WTC11 (cell line): Measurements from ENCODE around the gene GADD45GIP1. TPM values are rescaled to one million over a fixed set of nuclear protein-coding genes. Genes with fewer than 3 reads are reported as not detected.
A peak's percentile ranks its signal among the peaks of the same experiment; 100 is the strongest.

ENCODE experiments used
- ATAC-seq: fragments of 200-7000 bp; cut with Tn5 transposase; 2 replicates; pipeline ENCODE4 v1.10.0; 2021; ENCODE audit warnings: mild to moderate bottlenecking, moderate library complexity
- CTCF ChIA-PET: fragments of 300-600 bp; sonication (Branson Sonifier 250); formaldehyde crosslinking; loops from one replicate; lab custom pipeline; 2021; ENCODE audit warnings: antibody characterized with exemption; lab: Charles Lee
- POLR2A ChIA-PET: fragments of 350-600 bp; sonication (Branson Sonifier 250); formaldehyde crosslinking; loops from one replicate; lab custom pipeline; 2021; ENCODE audit warnings: antibody characterized with exemption; lab: Charles Lee
- DNase-seq: peaks from one replicate; pipeline ENCODE4 v3.0.0; 2021; ENCODE audit warnings: low spot score
- H3K27ac Mint-ChIP-seq: 2 replicates; pipeline ENCODE4 v1.8.0; 2021; ENCODE audit warnings: mixed read lengths
- H3K27me3 Mint-ChIP-seq: 2 replicates; pipeline ENCODE4 v1.8.0; 2021; ENCODE audit warnings: low read depth, mild to moderate bottlenecking, moderate library complexity, mixed read lengths
- H3K36me3 Mint-ChIP-seq: 2 replicates; pipeline ENCODE4 v1.8.0; 2021; ENCODE audit warnings: mixed read lengths
- H3K4me1 Mint-ChIP-seq: 2 replicates; pipeline ENCODE4 v1.8.0; 2022; ENCODE audit warnings: mixed read lengths
- H3K4me3 Mint-ChIP-seq: 2 replicates; pipeline ENCODE4 v1.8.0; 2021; ENCODE audit warnings: mild to moderate bottlenecking, moderate library complexity, mixed read lengths
- H3K9me3 Mint-ChIP-seq: 2 replicates; pipeline ENCODE4 v1.8.0; 2021; ENCODE audit warnings: mixed read lengths
- ATF1 ChIP-seq: sonication (generic); formaldehyde crosslinking; IDR thresholded peaks from 2 replicates; pipeline ENCODE4 v1.8.1; 2023; ENCODE audit warnings: mild to moderate bottlenecking, moderate library complexity, missing genetic modification reagents
- ESRRA ChIP-seq: sonication (generic); formaldehyde crosslinking; IDR thresholded peaks from 2 replicates; pipeline ENCODE4 v1.8.1; 2022; ENCODE audit warnings: mild to moderate bottlenecking, missing genetic modification reagents, borderline replicate concordance
- GABPB1 ChIP-seq: sonication (generic); formaldehyde crosslinking; IDR thresholded peaks from 2 replicates; pipeline ENCODE4 v1.8.1; 2023; ENCODE audit warnings: mild to moderate bottlenecking, missing genetic modification reagents
- HMGA2 ChIP-seq: fragments of 250-450 bp; sonication (Bioruptor Pico); IDR thresholded peaks from 2 replicates; pipeline ENCODE4 v1.4.0; 2021; ENCODE audit warnings: mild to moderate bottlenecking, moderate library complexity
- NFATC4 ChIP-seq: fragments of 250-450 bp; sonication (Bioruptor Pico); IDR thresholded peaks from 2 replicates; pipeline ENCODE4 v1.9.0; 2021; ENCODE audit warnings: mild to moderate bottlenecking
- NR1H2 ChIP-seq: sonication (generic); formaldehyde crosslinking; IDR thresholded peaks from 2 replicates; pipeline ENCODE4 v1.9.0; 2021; ENCODE audit warnings: mild to moderate bottlenecking, moderate library complexity, missing genetic modification reagents
- NR2C2 ChIP-seq: sonication (generic); formaldehyde crosslinking; IDR thresholded peaks from 2 replicates; pipeline ENCODE4 v1.8.0; 2022; ENCODE audit warnings: mild to moderate bottlenecking, missing genetic modification reagents
- PRRX2 ChIP-seq: fragments of 250-450 bp; sonication (Bioruptor Pico); IDR thresholded peaks from 2 replicates; pipeline ENCODE4 v1.8.0; 2021; ENCODE audit warnings: mild to moderate bottlenecking
- RELA ChIP-seq: sonication (generic); formaldehyde crosslinking; IDR thresholded peaks from 2 replicates; pipeline ENCODE4 v1.8.1; 2022; ENCODE audit warnings: missing genetic modification reagents, mild to moderate bottlenecking, borderline replicate concordance
- TP53 ChIP-seq: sonication (generic); formaldehyde crosslinking; IDR thresholded peaks from 2 replicates; pipeline ENCODE4 v1.8.1; 2023; ENCODE audit warnings: mild to moderate bottlenecking, missing genetic modification reagents
- ZNF317 ChIP-seq: sonication (generic); formaldehyde crosslinking; IDR thresholded peaks from 2 replicates; pipeline ENCODE4 v1.8.1; 2023; ENCODE audit warnings: low read depth, mild to moderate bottlenecking, moderate library complexity, missing genetic modification reagents, borderline replicate concordance
- total RNA-seq: library from RNA; stranded (reverse); gene quantifications from 3 replicates; pipeline ENCODE4 v1.2.3, GENCODE V29; 2021
- TF ChIP-seq, protein P1 (sequence below): fragments of 250-450 bp; sonication (Bioruptor Pico); IDR thresholded peaks from 2 replicates; pipeline ENCODE4 v1.8.0; 2021; ENCODE audit warnings: mild to moderate bottlenecking
- TF ChIP-seq, protein P2 (sequence below): fragments of 250-450 bp; sonication (Bioruptor Pico); IDR thresholded peaks from 2 replicates; pipeline ENCODE4 v1.9.0; 2021; ENCODE audit warnings: moderate library complexity, mild to moderate bottlenecking, inconsistent platforms, borderline replicate concordance
- TF ChIP-seq, protein P3 (sequence below): sonication (generic); formaldehyde crosslinking; conservative IDR thresholded peaks from 2 replicates; pipeline ENCODE4 v1.8.1; 2022; ENCODE audit warnings: mild to moderate bottlenecking, missing genetic modification reagents
- TF ChIP-seq, protein P4 (sequence below): fragments of 250-450 bp; sonication (Bioruptor Pico); IDR thresholded peaks from 2 replicates; pipeline ENCODE4 v1.9.0; 2021; ENCODE audit warnings: mild to moderate bottlenecking
- TF ChIP-seq, protein P5 (sequence below): sonication (generic); formaldehyde crosslinking; IDR thresholded peaks from 2 replicates; pipeline ENCODE4 v1.8.1; 2022; ENCODE audit warnings: mild to moderate bottlenecking, moderate library complexity, missing genetic modification reagents
- TF ChIP-seq, protein P6 (sequence below): sonication (generic); formaldehyde crosslinking; IDR thresholded peaks from 2 replicates; pipeline ENCODE4 v1.8.1; 2023; ENCODE audit warnings: mild to moderate bottlenecking, missing genetic modification reagents, moderate library complexity
- TF ChIP-seq, protein P7 (sequence below): sonication (generic); formaldehyde crosslinking; IDR thresholded peaks from 2 replicates; pipeline ENCODE4 v1.8.0; 2022; ENCODE audit warnings: mild to moderate bottlenecking, missing genetic modification reagents

GADD45GIP1 gene
- total RNA-seq, 1 experiment from 2014 or later = 54.4 TPM

DNA sequence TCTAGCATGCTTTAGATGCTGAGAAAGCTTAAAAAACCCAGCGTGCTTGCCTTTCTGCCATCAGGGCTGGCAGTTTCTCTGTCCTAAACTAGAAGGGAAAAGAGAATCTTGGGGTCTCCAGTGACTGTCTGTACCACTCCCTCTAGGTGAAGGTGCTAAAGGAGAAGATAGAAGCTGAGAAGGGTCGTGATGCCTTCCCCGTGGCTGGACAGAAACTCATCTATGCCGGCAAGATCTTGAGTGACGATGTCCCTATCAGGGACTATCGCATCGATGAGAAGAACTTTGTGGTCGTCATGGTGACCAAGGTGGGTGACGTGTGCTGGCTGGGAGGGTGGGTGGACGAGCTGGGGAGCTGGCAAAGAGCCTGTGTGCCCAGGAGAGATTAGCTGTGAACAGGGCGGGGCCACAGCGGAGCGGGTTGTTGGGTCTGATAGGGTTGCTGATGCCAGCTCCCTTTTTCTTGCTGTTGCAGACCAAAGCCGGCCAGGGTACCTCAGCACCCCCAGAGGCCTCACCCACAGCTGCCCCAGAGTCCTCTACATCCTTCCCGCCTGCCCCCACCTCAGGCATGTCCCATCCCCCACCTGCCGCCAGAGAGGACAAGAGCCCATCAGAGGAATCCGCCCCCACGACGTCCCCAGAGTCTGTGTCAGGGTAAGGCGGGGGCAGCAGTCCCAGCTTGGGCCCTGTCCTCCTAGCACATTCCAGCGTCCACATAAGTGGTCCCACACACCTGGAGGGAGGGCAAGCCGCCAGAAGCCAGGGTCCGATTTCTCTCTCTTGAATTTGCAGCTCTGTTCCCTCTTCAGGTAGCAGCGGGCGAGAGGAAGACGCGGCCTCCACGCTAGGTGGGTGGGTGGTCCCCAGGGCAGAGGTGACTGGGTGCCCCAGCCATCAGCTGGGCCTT is 9.1 kb downstream of the GADD45GIP1 start (continued):
- TF ChIP-seq ATF1 = no peak
- TF ChIP-seq, all 79 proteins: peak for 0

DNA sequence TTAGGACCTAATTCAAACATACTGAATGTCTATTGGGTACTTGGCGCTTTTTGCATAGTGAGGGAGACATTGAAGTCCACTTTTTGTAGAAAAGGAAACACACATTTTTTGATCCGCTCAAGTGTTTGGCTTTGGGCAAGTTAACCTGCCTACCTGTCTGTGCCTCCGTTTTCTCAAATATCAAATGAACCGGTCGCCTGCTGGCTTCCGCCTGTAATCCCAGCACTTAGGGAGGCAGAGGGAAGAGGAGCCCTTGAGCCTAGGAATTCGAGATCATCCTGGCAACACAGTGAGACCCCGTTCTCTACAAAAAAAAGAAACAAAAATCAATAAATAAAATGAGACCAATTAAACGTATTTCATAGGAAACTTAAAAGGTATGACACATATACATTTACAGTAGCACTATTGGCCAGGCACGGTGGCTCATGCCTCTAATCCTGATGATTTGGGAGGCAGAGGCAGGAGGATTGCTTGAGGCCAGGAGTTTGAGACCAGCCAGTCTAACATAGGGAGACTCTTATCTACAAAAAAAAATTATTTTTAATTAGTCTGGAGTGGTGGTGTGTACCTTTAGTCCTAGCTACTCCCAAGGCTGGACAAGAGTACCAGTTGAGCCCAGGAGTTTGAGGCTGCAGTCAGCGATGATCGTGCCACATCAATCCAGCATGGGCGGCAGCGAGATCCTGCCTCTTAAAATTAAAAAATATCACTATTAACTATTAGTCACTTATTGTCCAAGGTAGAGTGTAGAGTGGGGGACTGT is 10.1 kb downstream of the GADD45GIP1 start:
- Mint-ChIP-seq H3K36me3 (peaks cover 70% of the 10 kb centered on the region), H3K9me3 (no peaks in the 10 kb centered on the region)
- TF ChIP-seq, protein P1, sequence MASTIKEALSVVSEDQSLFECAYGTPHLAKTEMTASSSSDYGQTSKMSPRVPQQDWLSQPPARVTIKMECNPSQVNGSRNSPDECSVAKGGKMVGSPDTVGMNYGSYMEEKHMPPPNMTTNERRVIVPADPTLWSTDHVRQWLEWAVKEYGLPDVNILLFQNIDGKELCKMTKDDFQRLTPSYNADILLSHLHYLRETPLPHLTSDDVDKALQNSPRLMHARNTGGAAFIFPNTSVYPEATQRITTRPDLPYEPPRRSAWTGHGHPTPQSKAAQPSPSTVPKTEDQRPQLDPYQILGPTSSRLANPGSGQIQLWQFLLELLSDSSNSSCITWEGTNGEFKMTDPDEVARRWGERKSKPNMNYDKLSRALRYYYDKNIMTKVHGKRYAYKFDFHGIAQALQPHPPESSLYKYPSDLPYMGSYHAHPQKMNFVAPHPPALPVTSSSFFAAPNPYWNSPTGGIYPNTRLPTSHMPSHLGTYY (CRISPR knock-in tag) = no peak
- TF ChIP-seq NR1H2 (CRISPR knock-in tag) = no peak
- TF ChIP-seq NR2C2 = no peak
- TF ChIP-seq HMGA2 = no peak
- TF ChIP-seq, protein P2, sequence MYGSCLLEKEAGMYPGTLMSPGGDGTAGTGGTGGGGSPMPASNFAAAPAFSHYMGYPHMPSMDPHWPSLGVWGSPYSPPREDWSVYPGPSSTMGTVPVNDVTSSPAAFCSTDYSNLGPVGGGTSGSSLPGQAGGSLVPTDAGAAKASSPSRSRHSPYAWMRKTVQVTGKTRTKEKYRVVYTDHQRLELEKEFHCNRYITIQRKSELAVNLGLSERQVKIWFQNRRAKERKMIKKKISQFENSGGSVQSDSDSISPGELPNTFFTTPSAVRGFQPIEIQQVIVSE (CRISPR knock-in tag) = no peak
- TF ChIP-seq, protein P3, sequence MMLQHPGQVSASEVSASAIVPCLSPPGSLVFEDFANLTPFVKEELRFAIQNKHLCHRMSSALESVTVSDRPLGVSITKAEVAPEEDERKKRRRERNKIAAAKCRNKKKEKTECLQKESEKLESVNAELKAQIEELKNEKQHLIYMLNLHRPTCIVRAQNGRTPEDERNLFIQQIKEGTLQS (CRISPR knock-in tag) = no peak
- TF ChIP-seq TP53 = no peak
- TF ChIP-seq RELA (CRISPR knock-in tag) = no peak
- no peak for TF ChIP-seq PRRX2
- no peak for TF ChIP-seq GABPB1 (CRISPR knock-in tag)
- TF ChIP-seq, protein P4, sequence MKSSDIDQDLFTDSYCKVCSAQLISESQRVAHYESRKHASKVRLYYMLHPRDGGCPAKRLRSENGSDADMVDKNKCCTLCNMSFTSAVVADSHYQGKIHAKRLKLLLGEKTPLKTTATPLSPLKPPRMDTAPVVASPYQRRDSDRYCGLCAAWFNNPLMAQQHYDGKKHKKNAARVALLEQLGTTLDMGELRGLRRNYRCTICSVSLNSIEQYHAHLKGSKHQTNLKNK (CRISPR knock-in tag) = no peak
- no peak for TF ChIP-seq NFATC4 (CRISPR knock-in tag)
- TF ChIP-seq, protein P5, sequence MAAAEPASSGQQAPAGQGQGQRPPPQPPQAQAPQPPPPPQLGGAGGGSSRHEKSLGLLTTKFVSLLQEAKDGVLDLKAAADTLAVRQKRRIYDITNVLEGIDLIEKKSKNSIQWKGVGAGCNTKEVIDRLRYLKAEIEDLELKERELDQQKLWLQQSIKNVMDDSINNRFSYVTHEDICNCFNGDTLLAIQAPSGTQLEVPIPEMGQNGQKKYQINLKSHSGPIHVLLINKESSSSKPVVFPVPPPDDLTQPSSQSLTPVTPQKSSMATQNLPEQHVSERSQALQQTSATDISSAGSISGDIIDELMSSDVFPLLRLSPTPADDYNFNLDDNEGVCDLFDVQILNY (CRISPR knock-in tag) = no peak
- TF ChIP-seq ZNF317 (CRISPR knock-in tag) = no peak
- TF ChIP-seq ESRRA (CRISPR knock-in tag) = no peak
- TF ChIP-seq ATF1 = no peak
- TF ChIP-seq, protein P6, sequence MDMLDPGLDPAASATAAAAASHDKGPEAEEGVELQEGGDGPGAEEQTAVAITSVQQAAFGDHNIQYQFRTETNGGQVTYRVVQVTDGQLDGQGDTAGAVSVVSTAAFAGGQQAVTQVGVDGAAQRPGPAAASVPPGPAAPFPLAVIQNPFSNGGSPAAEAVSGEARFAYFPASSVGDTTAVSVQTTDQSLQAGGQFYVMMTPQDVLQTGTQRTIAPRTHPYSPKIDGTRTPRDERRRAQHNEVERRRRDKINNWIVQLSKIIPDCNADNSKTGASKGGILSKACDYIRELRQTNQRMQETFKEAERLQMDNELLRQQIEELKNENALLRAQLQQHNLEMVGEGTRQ (CRISPR knock-in tag) = no peak
- TF ChIP-seq, protein P7, sequence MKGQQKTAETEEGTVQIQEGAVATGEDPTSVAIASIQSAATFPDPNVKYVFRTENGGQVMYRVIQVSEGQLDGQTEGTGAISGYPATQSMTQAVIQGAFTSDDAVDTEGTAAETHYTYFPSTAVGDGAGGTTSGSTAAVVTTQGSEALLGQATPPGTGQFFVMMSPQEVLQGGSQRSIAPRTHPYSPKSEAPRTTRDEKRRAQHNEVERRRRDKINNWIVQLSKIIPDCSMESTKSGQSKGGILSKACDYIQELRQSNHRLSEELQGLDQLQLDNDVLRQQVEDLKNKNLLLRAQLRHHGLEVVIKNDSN = no peak
- TF ChIP-seq, all 79 proteins: peak for 0
- CTCF ChIA-PET = interaction anchor here (0.6 to 2.0 kb wide), 8 partner anchors 9 to 154 kb away, joined by 3 to 11 read pairs (median 7); partner anchors contain the start of gene GCDH
- Mint-ChIP-seq H3K4me1 (peaks cover 14% of the 10 kb centered on the region), H3K4me3 (peak overlapping the region; percentile 90), H3K27ac (peak overlapping the region; percentile 98), H3K27me3 (no peaks in the 10 kb centered on the region; the same call in 1 of the 2 replicates)
- POLR2A ChIA-PET = interaction anchor here (0.6 to 1.3 kb wide), 9 partner anchors 8 to 148 kb away, joined by 3 to 10 read pairs (median 4); partner anchors contain the start of genes FARSA, GADD45GIP1 and GCDH
- ATAC-seq (no peak), DNase-seq (no peak)
